NCI-H2196 treated with DMSO at 0.1 percent for 48 hours (cell line): ENCODE measurements around the gene TRABD2B.

ENCODE experiments used
- DNase-seq: peaks from one replicate; lab custom pipeline; 2025; ENCODE audit not compliant: unreplicated experiment; lab: John Stamatoyannopoulos, UW

Gene TRABD2B

DNA sequence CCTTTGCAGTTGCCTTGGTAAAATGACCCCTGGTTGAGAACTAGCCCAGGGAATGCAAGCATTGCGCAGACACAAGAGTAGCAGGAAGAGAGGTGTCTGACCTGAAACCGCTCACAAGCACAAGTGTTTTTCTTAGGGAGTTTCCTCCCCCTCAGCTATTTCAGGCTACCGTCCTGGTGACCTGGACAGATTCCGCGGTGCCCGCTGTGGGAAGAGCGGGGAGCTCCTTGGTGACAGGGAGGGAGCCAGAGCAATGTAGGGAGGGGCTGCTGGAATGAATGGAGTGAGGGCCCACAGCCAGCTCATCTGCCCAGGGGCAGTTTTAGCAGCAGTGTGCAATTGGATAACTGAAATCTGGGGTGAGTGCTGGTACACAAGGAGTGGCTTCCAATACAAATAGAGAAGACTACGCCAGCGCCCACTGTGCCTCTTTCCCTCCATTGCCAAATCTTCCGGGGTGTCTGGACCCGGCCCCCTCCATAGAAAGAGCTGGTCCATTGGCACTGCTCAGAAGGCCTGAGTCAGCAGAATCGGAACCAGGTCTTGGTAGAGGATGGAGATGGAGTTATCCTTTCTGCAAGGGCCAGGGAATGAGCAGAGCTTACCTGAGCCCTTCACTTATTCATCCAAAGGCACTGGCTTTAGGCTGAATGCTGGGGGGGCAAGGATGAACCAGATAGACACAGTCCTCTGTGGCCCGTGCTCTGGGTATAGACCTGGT is 82.8 kb downstream of the TRABD2B start:
- no peak for DNase-seq

- DNase-seq, result no peak
Measured at GRCh38 chr1:47913225-47913823, 83.9 kb downstream of the TRABD2B start.

GRCh38 chr1:47912756-47913155 is 84.4 kb downstream of the TRABD2B start:
- no peak for DNase-seq

DNA sequence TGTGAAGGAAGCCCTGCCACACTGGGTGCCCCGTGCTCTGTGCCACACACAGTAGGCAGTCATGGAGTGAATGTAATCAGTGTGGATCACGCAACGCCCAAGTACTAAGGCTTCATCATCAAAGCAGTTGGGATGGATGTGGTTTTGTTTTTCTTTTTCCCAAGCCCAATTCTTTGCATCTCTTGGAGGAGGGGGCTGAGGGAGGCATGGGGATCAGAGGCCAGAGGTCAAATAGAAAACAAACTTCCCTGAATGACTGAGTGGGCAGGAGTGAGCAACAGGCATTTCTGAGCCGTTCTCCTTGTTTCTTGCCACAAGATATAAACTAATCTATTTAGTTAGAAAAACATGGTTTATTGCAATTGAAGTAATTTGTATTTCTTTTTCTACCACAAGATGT is 85.3 kb downstream of the TRABD2B start:
- DNase-seq, result no peak

DNA sequence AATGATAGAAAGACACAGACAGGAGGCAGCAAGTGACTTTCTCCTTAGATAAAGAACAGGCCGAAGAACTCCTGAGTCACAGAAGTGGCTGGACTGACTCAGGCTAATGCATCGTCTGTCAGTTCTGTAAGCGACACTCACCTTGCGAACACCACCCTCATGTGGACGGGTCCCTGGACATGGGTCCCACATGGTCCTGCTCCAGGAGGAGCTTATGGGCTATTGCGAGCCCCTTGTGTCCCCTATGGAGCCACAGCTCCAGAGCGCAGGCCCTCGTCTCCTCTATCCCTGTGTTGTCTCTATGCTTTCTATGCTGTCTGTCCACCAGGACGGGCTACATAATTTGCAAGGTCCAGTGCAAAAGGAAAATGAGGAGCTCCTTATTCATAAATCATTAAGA is 85.8 kb downstream of the TRABD2B start:
- DNase-seq, result no peak

DNA sequence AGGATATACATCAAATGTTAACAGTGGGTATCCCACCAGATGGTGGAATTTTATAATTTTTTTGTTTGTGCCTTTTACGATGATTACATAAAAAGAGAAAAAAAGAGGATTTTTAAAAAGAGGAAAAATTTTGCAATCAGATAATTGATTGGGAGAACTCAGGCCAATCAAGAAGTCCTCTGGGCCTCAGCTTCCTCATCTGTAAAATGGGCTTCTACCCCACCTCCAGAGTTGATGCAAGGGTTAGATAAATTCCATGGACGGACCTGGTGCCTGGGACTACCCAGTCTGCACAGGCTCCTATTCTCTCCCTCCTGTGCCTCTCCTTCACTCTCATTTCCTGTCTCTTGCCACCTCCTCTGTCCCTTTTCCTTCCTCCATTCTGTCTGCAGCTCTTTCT is 88.9 kb downstream of the TRABD2B start:
- no peak for DNase-seq

DNA sequence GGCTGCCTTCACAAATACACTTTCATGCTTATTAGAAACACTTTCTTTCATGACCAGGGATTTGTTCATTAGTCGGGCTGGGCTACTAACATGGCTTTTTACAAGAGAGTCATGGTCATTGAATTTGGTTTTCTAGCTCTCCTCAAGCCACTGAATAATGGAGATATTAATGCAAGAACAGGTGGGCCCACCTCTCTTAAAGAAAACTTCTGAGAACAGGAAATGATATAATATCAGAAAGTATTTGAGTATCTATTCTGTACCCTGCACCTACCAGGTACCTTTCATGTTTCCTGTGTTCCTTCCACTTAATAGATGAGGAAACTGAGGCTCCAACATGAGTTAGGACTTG is 90.0 kb downstream of the TRABD2B start:
- no peak for DNase-seq

- DNase-seq, result no peak
Measured at GRCh38 chr1:47906527-47907176, 90.5 kb downstream of the TRABD2B start.

DNA sequence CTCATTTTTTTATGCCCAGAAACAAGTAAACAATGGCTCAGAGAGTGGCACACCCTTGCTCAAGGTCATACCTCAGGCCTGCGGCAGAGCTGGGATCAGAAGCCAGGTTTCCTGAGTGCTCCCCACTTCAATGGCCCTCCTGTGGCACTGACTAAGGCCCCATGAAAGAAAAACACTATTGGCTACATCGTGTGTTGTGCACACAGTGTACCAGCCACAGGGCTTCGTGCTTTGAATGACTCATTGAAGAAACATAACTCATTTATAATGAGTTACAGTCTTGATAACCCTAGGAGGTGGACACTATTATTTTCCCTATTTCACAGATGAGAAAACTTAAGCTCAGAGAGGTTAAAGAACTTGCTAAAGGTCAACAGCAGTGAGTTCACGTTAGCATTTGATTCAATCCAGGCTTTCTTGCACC is 91.2 kb downstream of the TRABD2B start:
- no peak for DNase-seq

DNA sequence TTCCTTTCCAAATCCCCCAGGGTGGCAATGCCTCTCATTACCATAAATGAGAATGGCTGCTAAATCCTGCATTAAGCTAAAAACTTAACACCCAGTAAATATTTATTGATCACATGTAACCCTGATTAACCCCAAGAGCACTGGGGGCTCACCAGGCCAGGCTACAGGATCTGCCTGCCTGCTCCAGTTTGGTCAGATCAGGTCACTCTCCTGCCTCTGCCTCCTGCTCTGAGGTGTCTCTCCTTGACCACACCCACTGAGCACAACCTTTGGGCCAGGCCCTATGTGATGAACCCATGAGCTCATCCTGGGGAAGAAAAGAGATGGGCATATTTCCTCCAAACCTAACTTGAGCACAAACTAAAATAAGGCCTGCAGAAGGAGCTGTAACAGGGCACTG is 93.5 kb downstream of the TRABD2B start:
- DNase-seq, result no peak

- peak; percentile 21 for DNase-seq
Measured at GRCh38 chr1:47901001-47901575, 96.1 kb downstream of the TRABD2B start.

GRCh38 chr1:47898133-47898845 is 98.9 kb downstream of the TRABD2B start:
- no peak for DNase-seq

DNA sequence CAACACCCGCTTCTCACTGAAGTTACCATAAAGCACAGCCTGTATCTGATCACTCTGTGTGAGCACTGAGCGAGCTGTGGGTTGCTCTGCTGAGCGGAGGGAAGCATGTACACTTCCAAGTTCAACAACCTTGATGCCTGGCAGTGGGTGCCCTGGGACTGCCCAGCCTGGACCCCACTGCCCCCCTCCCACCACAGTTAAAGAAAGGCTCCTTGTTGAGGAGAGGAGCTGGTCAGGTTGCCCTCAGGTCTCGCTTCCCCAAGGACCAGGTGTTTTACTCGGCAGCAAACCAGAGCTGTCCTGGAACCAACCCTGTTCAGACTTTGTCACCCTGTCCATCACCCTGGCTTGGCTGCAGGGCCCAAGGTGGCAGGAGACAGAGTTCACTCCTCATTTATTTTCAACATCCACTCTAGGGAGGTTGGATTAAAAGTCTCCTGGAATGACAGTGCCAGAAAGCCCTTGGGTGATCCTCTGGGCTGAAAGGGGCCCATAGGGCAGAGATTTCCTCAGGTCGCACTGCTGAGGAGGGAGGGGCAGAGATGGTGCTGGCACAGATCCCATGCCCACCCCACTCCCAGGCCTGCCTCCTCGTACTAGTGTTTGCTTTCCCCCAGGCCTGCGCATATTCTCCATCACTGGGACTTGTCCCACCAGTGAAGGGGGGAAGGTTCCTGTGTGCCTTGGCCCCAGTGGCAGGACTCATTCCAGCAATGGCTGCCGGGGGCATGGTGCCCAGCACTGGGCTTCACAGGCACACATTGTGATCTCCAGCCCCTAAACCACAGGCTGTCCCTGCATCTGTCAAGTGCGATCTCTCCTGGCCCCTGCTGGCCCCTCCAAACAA is 101.7 kb downstream of the TRABD2B start:
- DNase-seq, result no peak

- no peak for DNase-seq
Measured at GRCh38 chr1:47894410-47895278, 102.5 kb downstream of the TRABD2B start.

- no peak for DNase-seq
Measured at GRCh38 chr1:47893412-47893811, 103.8 kb downstream of the TRABD2B start.

GRCh38 chr1:47890779-47891178 is 106.4 kb downstream of the TRABD2B start:
- no peak for DNase-seq

- DNase-seq, result no peak
Measured at GRCh38 chr1:47888294-47888629, 108.9 kb downstream of the TRABD2B start.

- no peak for DNase-seq
Measured at GRCh38 chr1:47887475-47888293, 109.5 kb downstream of the TRABD2B start.

DNA sequence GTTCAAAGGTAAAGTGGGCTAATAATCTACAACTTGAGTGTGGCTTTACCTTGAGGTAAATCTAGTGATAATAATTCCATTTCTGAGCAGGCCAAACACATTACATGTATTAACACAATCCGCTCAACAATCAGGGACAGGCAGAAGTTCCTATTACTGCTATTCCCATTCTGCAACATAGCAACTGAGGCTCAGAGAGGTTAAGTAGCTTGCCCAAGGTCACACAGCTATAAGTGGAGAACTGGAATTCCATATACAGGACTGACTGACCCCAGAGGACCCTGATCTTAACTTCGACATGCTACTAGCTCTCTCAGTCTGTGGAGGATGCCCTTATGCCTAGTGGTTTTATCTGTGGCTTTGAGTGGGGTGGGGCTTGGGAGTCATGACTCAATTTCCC is 110.1 kb downstream of the TRABD2B start:
- no peak for DNase-seq
